HL-60 (cell line): ENCODE data around the gene TMEM225B.

ENCODE experiments used
- DNase-seq, 2 experiments: peaks; one replicate each; pipeline ENCODE4 v3.0.0-alpha.2; 2010 to 2020; ENCODE audit warnings: low read depth in 1 of 2, low spot score in 1 of 2
- H3K27ac ChIP-seq: fragments of 250-450 bp; sonication (Bioruptor Pico); replicated peaks from 2 replicates; pipeline ENCODE4 v1.5.1; 2020; ENCODE audit warnings: mild to moderate bottlenecking, moderate library complexity
- H3K27me3 ChIP-seq: fragments of 250-450 bp; sonication (Bioruptor Pico); 2 replicates; pipeline ENCODE4 v1.5.1; 2021; ENCODE audit warnings: mild to moderate bottlenecking, moderate library complexity; ENCODE audit not compliant: insufficient read depth, poor library complexity, severe bottlenecking
- H3K4me3 ChIP-seq: replicated peaks from 2 replicates; pipeline ENCODE4 v1.5.1; 2011; ENCODE audit warnings: mild to moderate bottlenecking, control low read depth, low read length; ENCODE audit not compliant: insufficient read depth
- CTCF ChIP-seq: IDR thresholded peaks from one replicate; pipeline ENCODE4 v1.5.1; 2011; ENCODE audit warnings: low read length, control low read depth, inconsistent platforms; ENCODE audit not compliant: insufficient read depth
- GABPA ChIP-seq: IDR thresholded peaks from 2 replicates; pipeline ENCODE4 v1.6.1; 2012; ENCODE audit warnings: low read depth
- POLR2AphosphoS5 ChIP-seq: IDR thresholded peaks from 2 replicates; pipeline ENCODE4 v1.6.1; 2012; ENCODE audit warnings: low read depth
- REST ChIP-seq: IDR thresholded peaks from 2 replicates; pipeline ENCODE4 v1.6.1; 2012; ENCODE audit warnings: low read depth; ENCODE audit not compliant: insufficient replicate concordance
- SPI1 ChIP-seq: IDR thresholded peaks from 2 replicates; pipeline ENCODE4 v1.6.1; 2012; ENCODE audit warnings: low read depth, mild to moderate bottlenecking, borderline replicate concordance

The TMEM225B gene

GRCh38 chr7:99588868-99589267, 9.2 kb upstream of the TMEM225B start:
- TF ChIP-seq CTCF: no peak
- no peak for TF ChIP-seq SPI1
- no peak for TF ChIP-seq GABPA
- no peak for TF ChIP-seq REST
- no peak for TF ChIP-seq POLR2AphosphoS5
- H3K4me3 ChIP-seq: no peak overlapping the region
- DNase-seq: no peak
- no peak overlapping the region for H3K27ac ChIP-seq
- H3K27me3 ChIP-seq: no peaks in the 10 kb centered on the region

- H3K4me3 ChIP-seq: no peak overlapping the region
- H3K27me3 ChIP-seq: no peaks in the 10 kb centered on the region
- no peak overlapping the region for H3K27ac ChIP-seq
- TF ChIP-seq POLR2AphosphoS5 (no peak), SPI1 (no peak), GABPA (no peak), REST (no peak), CTCF (no peak)
- DNase-seq: no peak
Measured at GRCh38 chr7:99594948-99595745, 2.9 kb upstream of the TMEM225B start.

- no peak for DNase-seq
- TF ChIP-seq CTCF (no peak), SPI1 (no peak), GABPA (no peak), POLR2AphosphoS5 (no peak), REST (no peak)
- Histone ChIP-seq H3K27ac (no peak overlapping the region), H3K4me3 (no peak overlapping the region), H3K27me3 (no peaks in the 10 kb centered on the region)
Measured at GRCh38 chr7:99596408-99596955, 1.6 kb upstream of the TMEM225B start.
